ENCODE measurements around the gene CTU1.

CTU1 gene

GRCh38 chr19:51091126-51091525, 17.1 kb downstream of the CTU1 start:
- no peak for TF ChIP-seq CTCF (conservative IDR thresholded peaks at IDR 0.05)
- no peak for TF ChIP-seq ZFX (IDR thresholded peaks at IDR 0.05)

GRCh38 chr19:51090471-51090870, 17.7 kb downstream of the CTU1 start:
- no peak overlapping the region for H3K27ac ChIP-seq
- no peak for TF ChIP-seq ZFX (IDR thresholded peaks at IDR 0.05)
- TF ChIP-seq CTCF (conservative IDR thresholded peaks at IDR 0.05) = no peak

More at GRCh38 chr19:51091126-51091525, 17.1 kb downstream of the CTU1 start:
- H3K27ac ChIP-seq = no peak overlapping the region

GRCh38 chr19:51089786-51090185, 18.4 kb downstream of the CTU1 start:
- no peak overlapping the region for H3K27ac ChIP-seq
- TF ChIP-seq CTCF (conservative IDR thresholded peaks at IDR 0.05) (no peak), ZFX (IDR thresholded peaks at IDR 0.05) (no peak)

GRCh38 chr19:51086153-51086850, 21.9 kb downstream of the CTU1 start:
- TF ChIP-seq ZFX (IDR thresholded peaks at IDR 0.05) (no peak), CTCF (conservative IDR thresholded peaks at IDR 0.05) (no peak)
- no peak overlapping the region for H3K27ac ChIP-seq

GRCh38 chr19:51084505-51084904, 23.7 kb downstream of the CTU1 start:
- no peak for TF ChIP-seq CTCF (conservative IDR thresholded peaks at IDR 0.05)
- no peak for TF ChIP-seq ZFX (IDR thresholded peaks at IDR 0.05)

GRCh38 chr19:51083783-51084182, 24.4 kb downstream of the CTU1 start:
- H3K27ac ChIP-seq = no peak overlapping the region
- TF ChIP-seq ZFX (IDR thresholded peaks at IDR 0.05) = no peak
- no peak for TF ChIP-seq CTCF (conservative IDR thresholded peaks at IDR 0.05)

More at GRCh38 chr19:51084505-51084904, 23.7 kb downstream of the CTU1 start:
- H3K27ac ChIP-seq = no peak overlapping the region

GRCh38 chr19:51083181-51083580, 25.0 kb downstream of the CTU1 start:
- H3K27ac ChIP-seq = no peak overlapping the region
- TF ChIP-seq CTCF (conservative IDR thresholded peaks at IDR 0.05) (no peak), ZFX (IDR thresholded peaks at IDR 0.05) (no peak)
